Uterine smooth muscle cell (primary cell): Measurements from ENCODE around the gene BTBD17. TPM values are rescaled to one million over a fixed set of nuclear protein-coding genes. Genes with fewer than 3 reads are reported as not detected.

Experiments
- total RNA-seq: library from RNA; depleted of rRNA; stranded (reverse); fragments of >200 nt; gene quantifications from 2 replicates; pipeline ENCODE4 v1.2.3, GENCODE V29; 2014

BTBD17 gene
- total RNA-seq: not detected in 2 replicates

GRCh38 chr17:74361230-74362068 lies at the start of gene BTBD17:
Gene BTBD17 (minus strand): TSS chr17:74361868. CDS start chr17:74361819, 49 bp downstream.

GRCh38 chr17:74367206-74367605 lies 5.5 kb upstream of the BTBD17 start, which contains the start of gene GPR142:
Gene GPR142 (plus strand): TSS chr17:74367506. CDS start chr17:74369541, 2,035 bp downstream.

GRCh38 chr17:74325743-74326379 lies 35.8 kb downstream of the BTBD17 start, which contains the start of gene KIF19:
Gene KIF19 (plus strand): TSS chr17:74326226. CDS start chr17:74326350, 124 bp downstream.

Other genes with a start within 250 kb of the BTBD17 start
- 476 and 603 TPM in 2 replicates for gene RPL38, start 158.2 kb downstream of the BTBD17 start, total RNA-seq
- gene TTYH2, start 148.3 kb downstream of the BTBD17 start, total RNA-seq: 1.7 and 2.0 TPM in 2 replicates
- not detected in 2 replicates for gene DNAI2, start 87.6 kb downstream of the BTBD17 start, total RNA-seq
- not detected in 2 replicates for gene KIF19, start 35.6 kb downstream of the BTBD17 start, total RNA-seq
- gene GPR142, start 5.6 kb upstream of the BTBD17 start, total RNA-seq: not detected in 2 replicates
- 3.5 and 9.1 TPM in 2 replicates for gene GPRC5C, start 70.2 kb upstream of the BTBD17 start, total RNA-seq
- gene CD300A, start 104.8 kb upstream of the BTBD17 start, total RNA-seq: not detected in 2 replicates
- gene CD300LB, start 169.6 kb upstream of the BTBD17 start, total RNA-seq: not detected in 2 replicates
- gene CD300C, start 184.2 kb upstream of the BTBD17 start, total RNA-seq: not detected in 2 replicates
- gene CD300H, start 205.6 kb upstream of the BTBD17 start, total RNA-seq: not detected in 2 replicates
- gene CD300LD, start 230.4 kb upstream of the BTBD17 start, total RNA-seq: not detected in 2 replicates